Trophoblast cell (in vitro differentiated cells and primary cell): ENCODE data around the gene AK5.

Experiments
- DNase-seq, 2 donors: peaks; one replicate each; pipeline ENCODE4 v3.0.0-alpha.2; 2016
- H2AFZ ChIP-seq: 2 replicates; pipeline ENCODE4 v1.6.1; 2013; ENCODE audit warnings: low read length, moderate library complexity, mild to moderate bottlenecking; ENCODE audit not compliant: insufficient read depth, poor library complexity
- H2AK5ac ChIP-seq: 2 replicates; pipeline ENCODE4 v1.6.1; 2013; ENCODE audit warnings: mild to moderate bottlenecking, low read length
- H2BK120ac ChIP-seq: 2 replicates; pipeline ENCODE4 v1.6.1; 2013; ENCODE audit warnings: low read length, mild to moderate bottlenecking, moderate library complexity; ENCODE audit not compliant: insufficient read depth, poor library complexity
- H2BK12ac ChIP-seq: 2 replicates; pipeline ENCODE4 v1.6.1; 2013; ENCODE audit warnings: mild to moderate bottlenecking, low read length, moderate library complexity
- H2BK5ac ChIP-seq: 2 replicates; pipeline ENCODE4 v1.6.1; 2013; ENCODE audit warnings: low read length, low read depth, moderate library complexity, mild to moderate bottlenecking; ENCODE audit not compliant: poor library complexity
- H3K14ac ChIP-seq: 2 replicates; pipeline ENCODE4 v1.6.1; 2013; ENCODE audit warnings: mild to moderate bottlenecking, low read length
- H3K18ac ChIP-seq: 2 replicates; pipeline ENCODE4 v1.6.1; 2013; ENCODE audit warnings: mild to moderate bottlenecking, low read length
- H3K23ac ChIP-seq: 2 replicates; pipeline ENCODE4 v1.6.1; 2013; ENCODE audit warnings: low read length
- H3K27ac ChIP-seq: 2 replicates; pipeline ENCODE4 v1.5.1; 2013; ENCODE audit warnings: low read depth, mild to moderate bottlenecking, inconsistent platforms, low read length, moderate library complexity
- H3K27me3 ChIP-seq: 2 replicates; pipeline ENCODE4 v1.6.1; 2013; ENCODE audit warnings: inconsistent platforms, mild to moderate bottlenecking, low read length, moderate library complexity; ENCODE audit not compliant: insufficient read depth
- H3K36me3 ChIP-seq, 2 experiments: 1 replicate in 1 of 2; 2 replicates in 1 of 2; pipeline ENCODE4 v1.6.1; 2013; ENCODE audit warnings: low read length in 2 of 2, mild to moderate bottlenecking in 2 of 2, moderate library complexity in 1 of 2; ENCODE audit not compliant: insufficient read depth in 2 of 2, control insufficient read depth in 1 of 2
- H3K4ac ChIP-seq: 2 replicates; pipeline ENCODE4 v1.6.1; 2013; ENCODE audit warnings: low read depth, mild to moderate bottlenecking, low read length, moderate library complexity
- H3K4me1 ChIP-seq, 2 experiments: 1 replicate in 1 of 2; 2 replicates in 1 of 2; pipeline ENCODE4 v1.6.1; 2013; ENCODE audit warnings: low read length in 2 of 2, mild to moderate bottlenecking in 2 of 2, moderate library complexity in 1 of 2; ENCODE audit not compliant: insufficient read depth in 2 of 2, control insufficient read depth in 1 of 2
- H3K4me2 ChIP-seq: 2 replicates; pipeline ENCODE4 v1.6.1; 2013; ENCODE audit warnings: inconsistent platforms, mild to moderate bottlenecking, low read length, moderate library complexity
- H3K4me3 ChIP-seq: 2 replicates; pipeline ENCODE4 v1.5.1; 2013; ENCODE audit warnings: mild to moderate bottlenecking, low read depth, low read length, inconsistent platforms
- H3K79me1 ChIP-seq: one replicate; pipeline ENCODE4 v1.6.1; 2013; ENCODE audit warnings: low read length
- H3K79me2 ChIP-seq: 2 replicates; pipeline ENCODE4 v1.6.1; 2013; ENCODE audit warnings: low read length, mild to moderate bottlenecking; ENCODE audit not compliant: control insufficient read depth, insufficient read depth, poor library complexity
- H3K9ac ChIP-seq: 2 replicates; pipeline ENCODE4 v1.6.1; 2013; ENCODE audit warnings: mild to moderate bottlenecking, low read length
- H3K9me3 ChIP-seq: 2 replicates; pipeline ENCODE4 v1.6.1; 2013; ENCODE audit warnings: low read depth, mild to moderate bottlenecking, control low read depth, inconsistent platforms, low read length; ENCODE audit not compliant: insufficient read depth
- H4K12ac ChIP-seq: 2 replicates; pipeline ENCODE4 v1.6.1; 2013; ENCODE audit warnings: low read depth, mild to moderate bottlenecking, low read length, moderate library complexity
- H4K8ac ChIP-seq: 2 replicates; pipeline ENCODE4 v1.6.1; 2013; ENCODE audit warnings: low read depth, mild to moderate bottlenecking, low read length, moderate library complexity
- H4K91ac ChIP-seq: one replicate; pipeline ENCODE4 v1.6.1; 2013; ENCODE audit warnings: low read depth, mild to moderate bottlenecking, low read length, moderate library complexity
- WGBS: extraction: QIAGEN DNeasy Blood & Tissue Kit; methylation state at CpG from one replicate; pipeline ENCODE4 v1.1.7; 2013; ENCODE audit warnings: missing lambda C conversion rate; ENCODE audit not compliant: insufficient read length, insufficient coverage; ENCODE audit errors: extremely low coverage; 5-methylcytosine and 5-hydroxymethylcytosine counted together

The AK5 gene

DNA sequence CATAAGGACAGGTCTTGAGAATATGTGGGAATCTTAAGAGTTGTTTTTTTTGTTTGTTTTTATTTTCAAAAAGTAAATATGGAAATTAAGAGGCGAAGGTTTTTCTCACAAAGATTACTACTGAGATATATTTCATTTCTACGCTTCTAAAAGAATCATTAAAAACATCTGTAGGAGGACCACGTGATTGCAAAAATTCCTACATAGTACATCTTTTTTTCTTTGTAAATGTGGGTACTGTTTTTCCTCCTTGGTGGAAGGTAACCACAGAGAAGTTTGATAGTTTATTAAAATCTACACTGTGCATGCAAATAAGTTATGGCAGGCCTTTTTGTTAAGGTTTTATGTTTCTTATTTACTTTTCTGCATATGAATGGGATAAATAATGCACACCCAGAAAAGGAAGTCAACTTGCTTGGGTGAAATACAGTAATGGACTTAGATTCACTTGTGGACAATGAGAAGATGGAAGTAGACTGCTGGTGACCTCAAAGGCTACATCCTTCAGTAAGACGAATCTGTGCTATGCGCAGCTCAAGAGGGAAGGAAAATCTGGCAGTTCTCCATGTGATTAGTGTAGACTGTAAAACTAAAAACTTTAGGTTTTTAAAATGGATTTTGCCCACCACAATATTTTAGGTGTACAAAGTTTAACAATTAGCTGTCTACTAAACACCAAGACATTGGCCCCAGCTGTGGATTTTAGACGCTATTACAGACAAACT, 2.0 kb downstream of the AK5 start:
- no peak overlapping the region for H3K14ac ChIP-seq
- H4K12ac ChIP-seq, result no peak overlapping the region
- H3K4me1 ChIP-seq, result peaks cover 7 to 10% of the 10 kb centered on the region in 2 experiments

GRCh38 chr1:77287535-77287934, 5.7 kb downstream of the AK5 start:
- Histone ChIP-seq H3K27me3 (peaks cover 7% of the 10 kb centered on the region), H3K4ac (no peak overlapping the region), H2BK12ac (no peak overlapping the region), H3K18ac (no peak overlapping the region), H3K4me2 (no peak overlapping the region), H4K91ac (no peak overlapping the region), H2AK5ac (no peak overlapping the region), H4K8ac (no peak overlapping the region), H3K9me3 (no peaks in the 10 kb centered on the region), H3K9ac (no peak overlapping the region), H3K14ac (no peak overlapping the region), H4K12ac (no peak overlapping the region), H3K79me1 (no peaks in the 10 kb centered on the region), H2AFZ (no peak overlapping the region), H2BK120ac (no peak overlapping the region), H3K23ac (no peak overlapping the region), H3K4me3 (no peak overlapping the region), H2BK5ac (no peak overlapping the region), H3K4me1 (peaks cover 2 to 4% of the 10 kb centered on the region in 2 experiments), H3K79me2 (no peaks in the 10 kb centered on the region), H3K36me3 (no peaks in the 10 kb centered on the region), H3K27ac (no peak overlapping the region)
- no CpG with 5 or more reads among the region's 5 CpGs for WGBS
- no peak for DNase-seq

More for the DNA sequence above, 2.0 kb downstream of the AK5 start:
- Histone ChIP-seq H2AK5ac (no peak overlapping the region), H3K18ac (no peak overlapping the region), H3K27ac (no peak overlapping the region), H3K4me2 (no peak overlapping the region), H3K9me3 (no peaks in the 10 kb centered on the region), H4K91ac (no peak overlapping the region), H3K36me3 (no peaks in the 10 kb centered on the region), H2BK120ac (no peak overlapping the region), H2BK5ac (no peak overlapping the region), H3K23ac (no peak overlapping the region), H3K4me3 (no peak overlapping the region), H2AFZ (no peak overlapping the region), H3K79me1 (no peaks in the 10 kb centered on the region), H3K79me2 (no peaks in the 10 kb centered on the region), H4K8ac (no peak overlapping the region), H3K9ac (no peak overlapping the region), H3K27me3 (peaks cover 27% of the 10 kb centered on the region), H3K4ac (no peak overlapping the region), H2BK12ac (no peak overlapping the region)
- no CpG with 5 or more reads among the region's 6 CpGs for WGBS
- no peak for DNase-seq

DNA sequence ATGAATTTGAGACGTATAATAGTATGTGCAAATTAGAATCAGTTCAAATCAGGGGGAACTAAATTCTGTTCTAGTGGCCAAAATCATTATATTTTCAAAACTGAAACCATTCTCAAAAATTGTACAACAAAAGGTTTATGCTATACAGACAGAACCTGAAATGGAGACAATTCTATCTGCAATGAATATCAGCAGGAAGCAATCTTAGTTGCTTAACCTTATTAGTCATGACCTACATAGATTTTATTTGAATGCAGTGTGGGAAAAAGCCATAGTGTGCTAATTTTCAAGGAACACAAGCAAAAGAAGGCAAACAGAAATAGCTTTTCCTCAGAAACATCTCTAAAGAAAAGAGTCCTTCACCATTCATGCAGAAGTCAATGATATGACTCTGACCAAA, 6.5 kb downstream of the AK5 start:
- H2AFZ ChIP-seq, result no peak overlapping the region
- H3K4me1 ChIP-seq, result no peaks in the 10 kb centered on the region
- H3K36me3 ChIP-seq, result no peaks in the 10 kb centered on the region
- no peak overlapping the region for H2BK12ac ChIP-seq
- no peak overlapping the region for H4K8ac ChIP-seq
- H3K18ac ChIP-seq, result no peak overlapping the region
- no peak overlapping the region for H3K14ac ChIP-seq
- DNase-seq, result peak in 1 of 2 donors; percentile 17
- no peak overlapping the region for H4K91ac ChIP-seq
- H3K4me2 ChIP-seq, result no peak overlapping the region
- no CpG with 5 or more reads among the region's 1 CpG for WGBS
- no peak overlapping the region for H3K4me3 ChIP-seq
- H3K23ac ChIP-seq, result no peak overlapping the region
- no peak overlapping the region for H3K27ac ChIP-seq
- no peaks in the 10 kb centered on the region for H3K9me3 ChIP-seq
- H3K9ac ChIP-seq, result no peak overlapping the region
- no peaks in the 10 kb centered on the region for H3K79me2 ChIP-seq
- no peak overlapping the region for H2AK5ac ChIP-seq
- no peak overlapping the region for H3K4ac ChIP-seq
- H3K27me3 ChIP-seq, result peaks cover 2% of the 10 kb centered on the region
- no peak overlapping the region for H2BK5ac ChIP-seq
- no peak overlapping the region for H4K12ac ChIP-seq
- no peak overlapping the region for H2BK120ac ChIP-seq
- no peaks in the 10 kb centered on the region for H3K79me1 ChIP-seq

DNA sequence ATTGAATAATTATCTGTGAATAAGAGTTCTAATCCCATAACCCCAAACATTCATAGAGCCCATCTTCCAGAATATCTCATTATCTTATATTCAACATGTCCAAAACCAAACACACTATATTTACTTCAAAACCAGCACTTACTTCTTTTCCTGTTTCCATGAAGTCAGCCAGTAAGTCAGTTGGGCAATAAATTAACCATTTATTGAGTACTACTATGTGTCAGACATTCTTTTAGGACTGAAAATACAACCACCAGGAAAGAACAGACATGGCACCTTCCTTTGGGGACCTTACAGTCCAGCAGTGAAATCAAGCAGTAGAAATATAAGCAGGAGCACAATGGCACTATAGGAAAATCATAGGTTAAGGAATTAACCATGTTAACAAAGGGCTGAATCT, 8.8 kb downstream of the AK5 start:
- H3K27me3 ChIP-seq, result no peaks in the 10 kb centered on the region
- no peaks in the 10 kb centered on the region for H3K79me1 ChIP-seq
- no peak overlapping the region for H3K4ac ChIP-seq
- H3K14ac ChIP-seq, result no peak overlapping the region
- no peak overlapping the region for H3K27ac ChIP-seq
- no peak overlapping the region for H4K91ac ChIP-seq
- no peak overlapping the region for H3K4me3 ChIP-seq
- DNase-seq, result no peak
- no peaks in the 10 kb centered on the region for H3K4me1 ChIP-seq
- no peaks in the 10 kb centered on the region for H3K36me3 ChIP-seq
- no peak overlapping the region for H3K9ac ChIP-seq
- no peak overlapping the region for H3K4me2 ChIP-seq
- no peak overlapping the region for H4K12ac ChIP-seq
- H2BK5ac ChIP-seq, result no peak overlapping the region
- no peak overlapping the region for H3K18ac ChIP-seq
- H3K79me2 ChIP-seq, result no peaks in the 10 kb centered on the region
- no peak overlapping the region for H2AK5ac ChIP-seq
- H2BK12ac ChIP-seq, result no peak overlapping the region
- H2AFZ ChIP-seq, result no peak overlapping the region
- H3K9me3 ChIP-seq, result no peaks in the 10 kb centered on the region
- H3K23ac ChIP-seq, result no peak overlapping the region
- no peak overlapping the region for H2BK120ac ChIP-seq
- H4K8ac ChIP-seq, result no peak overlapping the region
